ENCODE data around the gene WNK1. TPM values are rescaled to one million over a fixed set of nuclear protein-coding genes. Genes with fewer than 3 reads are reported as not detected.

The WNK1 gene
- polyA plus RNA-seq, 1 donor, result 56.4 TPM

GRCh38 chr12:910416-910815, 158.0 kb downstream of the WNK1 start:
- H3K4me1 ChIP-seq (ENCODE audit: control insufficient read depth, insufficient read depth, low read length), result no peaks in the 10 kb centered on the region
- WGBS (ENCODE audit: insufficient coverage, low lambda C conversion rate), result no CpG with 5 or more reads among the region's 4 CpGs
- no peak for DNase-seq
- H3K27ac ChIP-seq (ENCODE audit: low read length), result no peak overlapping the region
- no peaks in the 10 kb centered on the region for H3K27me3 ChIP-seq (ENCODE audit: control insufficient read depth, insufficient read depth, low read length)
- H3K36me3 ChIP-seq (ENCODE audit: control insufficient read depth, insufficient read depth, low read length), result peaks cover 84% of the 10 kb centered on the region
- H3K4me3 ChIP-seq (ENCODE audit: low read length), result no peak overlapping the region
- no peaks in the 10 kb centered on the region for H3K9me3 ChIP-seq (ENCODE audit: control insufficient read depth, low read depth, low read length)

GRCh38 chr12:911191-911826, 158.9 kb downstream of the WNK1 start:
- H3K36me3 ChIP-seq (ENCODE audit: control insufficient read depth, insufficient read depth, low read length), result peaks cover 84% of the 10 kb centered on the region
- DNase-seq, result no peak
- H3K4me3 ChIP-seq (ENCODE audit: low read length), result no peak overlapping the region
- no CpG with 5 or more reads among the region's 10 CpGs for WGBS (ENCODE audit: insufficient coverage, low lambda C conversion rate)
- no peaks in the 10 kb centered on the region for H3K9me3 ChIP-seq (ENCODE audit: control insufficient read depth, low read depth, low read length)
- H3K27ac ChIP-seq (ENCODE audit: low read length), result no peak overlapping the region
- no peaks in the 10 kb centered on the region for H3K27me3 ChIP-seq (ENCODE audit: control insufficient read depth, insufficient read depth, low read length)
- H3K4me1 ChIP-seq (ENCODE audit: control insufficient read depth, insufficient read depth, low read length), result no peaks in the 10 kb centered on the region

DNA sequence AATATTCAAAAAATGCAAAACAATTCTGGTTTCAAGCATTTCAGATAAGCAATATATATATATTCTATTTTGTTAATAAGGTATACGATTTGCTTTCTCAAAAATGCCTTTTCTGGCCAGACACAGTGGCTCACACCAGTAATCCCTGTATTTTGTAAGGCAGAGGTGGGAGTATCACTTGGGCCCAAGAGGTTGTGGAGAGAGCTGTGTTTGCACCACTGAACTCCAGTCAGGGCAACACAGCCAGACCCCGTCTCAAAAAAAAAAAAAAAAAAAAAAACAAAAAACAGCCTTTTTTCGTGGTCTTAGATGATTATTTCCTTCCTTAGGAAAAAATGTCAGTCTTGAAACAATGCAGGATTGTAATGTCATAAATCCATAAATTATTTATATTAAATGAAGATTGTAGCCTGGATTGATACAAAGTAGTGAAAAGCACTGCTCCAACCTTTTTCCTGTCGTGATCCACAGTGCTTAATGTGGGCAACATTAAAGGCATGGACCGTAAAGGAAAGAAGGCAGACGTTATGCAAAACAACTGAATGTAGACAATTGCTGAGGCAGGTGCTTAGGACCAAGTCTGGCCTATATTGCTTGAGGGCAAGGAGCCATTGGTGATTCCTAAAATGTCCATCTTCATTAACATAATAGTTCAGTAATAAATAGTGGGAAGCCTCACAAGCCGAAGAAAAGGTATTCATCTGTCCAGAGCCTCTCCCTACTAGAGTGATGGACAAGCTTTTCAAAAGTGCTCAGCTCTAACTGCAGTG, 160.3 kb downstream of the WNK1 start:
- Histone ChIP-seq H3K9me3 (ENCODE audit: control insufficient read depth, low read depth, low read length) (no peaks in the 10 kb centered on the region), H3K4me1 (ENCODE audit: control insufficient read depth, insufficient read depth, low read length) (no peaks in the 10 kb centered on the region), H3K27ac (ENCODE audit: low read length) (no peak overlapping the region), H3K27me3 (ENCODE audit: control insufficient read depth, insufficient read depth, low read length) (no peaks in the 10 kb centered on the region), H3K4me3 (ENCODE audit: low read length) (no peak overlapping the region), H3K36me3 (ENCODE audit: control insufficient read depth, insufficient read depth, low read length) (peaks cover 84% of the 10 kb centered on the region)
- no peak for DNase-seq
- WGBS (ENCODE audit: insufficient coverage, low lambda C conversion rate), result 100% methylated on average over 1 of the region's 7 CpGs

GRCh38 chr12:913919-914698, 161.7 kb downstream of the WNK1 start:
- no peak overlapping the region for H3K27ac ChIP-seq (ENCODE audit: low read length)
- H3K36me3 ChIP-seq (ENCODE audit: control insufficient read depth, insufficient read depth, low read length), result peaks cover 85% of the 10 kb centered on the region
- no peaks in the 10 kb centered on the region for H3K27me3 ChIP-seq (ENCODE audit: control insufficient read depth, insufficient read depth, low read length)
- no peak for DNase-seq
- no peak overlapping the region for H3K4me3 ChIP-seq (ENCODE audit: low read length)
- H3K4me1 ChIP-seq (ENCODE audit: control insufficient read depth, insufficient read depth, low read length), result no peaks in the 10 kb centered on the region
- no peaks in the 10 kb centered on the region for H3K9me3 ChIP-seq (ENCODE audit: control insufficient read depth, low read depth, low read length)
- no CpG with 5 or more reads among the region's 15 CpGs for WGBS (ENCODE audit: insufficient coverage, low lambda C conversion rate)

GRCh38 chr12:915090-915489, 162.7 kb downstream of the WNK1 start:
- no peak overlapping the region for H3K4me3 ChIP-seq (ENCODE audit: low read length)
- H3K27ac ChIP-seq (ENCODE audit: low read length), result no peak overlapping the region
- no peaks in the 10 kb centered on the region for H3K4me1 ChIP-seq (ENCODE audit: control insufficient read depth, insufficient read depth, low read length)
- H3K36me3 ChIP-seq (ENCODE audit: control insufficient read depth, insufficient read depth, low read length), result peaks cover 82% of the 10 kb centered on the region
- H3K27me3 ChIP-seq (ENCODE audit: control insufficient read depth, insufficient read depth, low read length), result no peaks in the 10 kb centered on the region
- H3K9me3 ChIP-seq (ENCODE audit: control insufficient read depth, low read depth, low read length), result no peaks in the 10 kb centered on the region
- no peak for DNase-seq
- no CpG with 5 or more reads among the region's 5 CpGs for WGBS (ENCODE audit: insufficient coverage, low lambda C conversion rate)

GRCh38 chr12:916240-916639, 163.9 kb downstream of the WNK1 start:
- no CpG with 5 or more reads among the region's 27 CpGs for WGBS (ENCODE audit: insufficient coverage, low lambda C conversion rate)
- Histone ChIP-seq H3K27me3 (ENCODE audit: control insufficient read depth, insufficient read depth, low read length) (no peaks in the 10 kb centered on the region), H3K27ac (ENCODE audit: low read length) (no peak overlapping the region), H3K36me3 (ENCODE audit: control insufficient read depth, insufficient read depth, low read length) (peaks cover 77% of the 10 kb centered on the region), H3K4me1 (ENCODE audit: control insufficient read depth, insufficient read depth, low read length) (no peaks in the 10 kb centered on the region), H3K4me3 (ENCODE audit: low read length) (no peak overlapping the region), H3K9me3 (ENCODE audit: control insufficient read depth, low read depth, low read length) (no peaks in the 10 kb centered on the region)
- no peak for DNase-seq

DNA sequence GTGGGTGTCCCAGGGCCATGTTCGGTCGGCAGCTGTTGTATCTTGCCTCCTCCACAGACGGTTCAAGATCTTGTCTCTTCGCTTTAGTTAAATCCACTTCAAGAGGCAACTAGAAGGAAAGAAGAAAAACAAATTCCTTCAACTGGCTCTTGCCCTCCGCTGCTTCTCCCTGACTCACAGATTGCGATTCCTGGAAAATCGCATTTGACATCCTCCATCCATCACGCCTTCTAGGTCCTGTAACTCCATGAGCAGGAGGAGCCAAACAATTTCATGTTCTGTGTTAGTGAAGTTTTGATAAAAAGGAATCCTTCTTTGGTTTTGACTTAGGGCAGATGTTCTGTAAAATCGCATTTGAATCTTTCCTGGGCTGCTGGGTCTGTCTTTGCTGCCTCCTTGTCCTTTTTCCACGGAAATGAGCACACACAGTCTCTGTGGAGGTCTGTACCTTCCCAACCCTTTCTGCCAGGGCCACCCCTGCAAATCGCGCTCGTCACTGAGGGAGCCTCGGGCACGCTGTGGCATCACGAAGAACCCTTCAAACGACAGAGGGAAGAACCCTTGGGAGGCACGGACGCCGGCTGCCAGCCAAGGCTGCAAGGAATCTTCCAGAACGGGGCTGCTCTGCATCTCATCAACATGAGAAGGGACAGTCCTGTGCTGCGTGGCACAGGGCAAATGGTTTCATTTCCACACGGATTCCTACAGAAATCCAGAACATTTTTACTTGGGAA, 164.5 kb downstream of the WNK1 start:
- no peaks in the 10 kb centered on the region for H3K4me1 ChIP-seq (ENCODE audit: control insufficient read depth, insufficient read depth, low read length)
- no peaks in the 10 kb centered on the region for H3K27me3 ChIP-seq (ENCODE audit: control insufficient read depth, insufficient read depth, low read length)
- H3K36me3 ChIP-seq (ENCODE audit: control insufficient read depth, insufficient read depth, low read length), result peaks cover 76% of the 10 kb centered on the region
- WGBS (ENCODE audit: insufficient coverage, low lambda C conversion rate), result 100% methylated on average over 1 of the region's 23 CpGs
- DNase-seq, result no peak
- no peak overlapping the region for H3K4me3 ChIP-seq (ENCODE audit: low read length)
- no peak overlapping the region for H3K27ac ChIP-seq (ENCODE audit: low read length)
- H3K9me3 ChIP-seq (ENCODE audit: control insufficient read depth, low read depth, low read length), result no peaks in the 10 kb centered on the region

DNA sequence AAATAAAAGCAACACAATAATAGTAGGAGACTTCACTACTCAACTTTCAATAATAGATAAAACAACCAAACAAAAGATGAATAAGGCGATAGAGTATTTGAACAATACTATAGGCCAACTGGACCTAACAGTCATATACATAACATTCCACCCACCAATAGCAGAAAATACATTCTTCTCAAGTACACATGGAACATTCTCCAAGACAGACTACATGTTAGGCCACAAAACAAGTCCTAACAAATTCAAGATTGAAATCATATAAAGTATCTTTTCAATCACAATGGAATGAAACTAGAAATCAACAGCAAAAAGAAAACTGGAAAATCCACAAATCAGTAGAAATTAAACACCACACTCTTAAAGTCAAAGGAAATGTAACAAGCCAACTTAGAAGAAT, 168.3 kb downstream of the WNK1 start:
- Histone ChIP-seq H3K4me1 (ENCODE audit: control insufficient read depth, insufficient read depth, low read length) (no peaks in the 10 kb centered on the region), H3K36me3 (ENCODE audit: control insufficient read depth, insufficient read depth, low read length) (peaks cover 52% of the 10 kb centered on the region), H3K27me3 (ENCODE audit: control insufficient read depth, insufficient read depth, low read length) (no peaks in the 10 kb centered on the region), H3K4me3 (ENCODE audit: low read length) (no peak overlapping the region), H3K27ac (ENCODE audit: low read length) (no peak overlapping the region), H3K9me3 (ENCODE audit: control insufficient read depth, low read depth, low read length) (no peaks in the 10 kb centered on the region)
- DNase-seq, result no peak
- WGBS (ENCODE audit: insufficient coverage, low lambda C conversion rate), result no CpG with 5 or more reads among the region's 1 CpG

DNA sequence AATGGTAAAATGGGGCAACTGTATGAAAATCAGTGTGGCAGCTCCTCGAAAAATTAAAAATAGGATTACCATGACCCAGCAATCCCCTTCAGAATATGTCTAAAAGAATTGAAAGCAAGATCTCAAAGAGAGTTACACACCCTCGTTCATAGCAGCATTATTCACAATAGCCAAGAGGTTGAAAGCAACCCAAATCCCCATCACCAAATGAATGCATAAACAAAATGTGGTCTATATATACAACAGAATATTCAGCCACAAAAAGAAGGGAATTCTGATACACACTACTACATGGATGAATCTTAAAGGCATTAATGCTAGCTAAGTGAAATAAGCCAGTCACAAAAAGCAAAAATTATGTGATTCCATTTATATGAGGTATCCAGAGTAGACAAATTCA, 169.9 kb downstream of the WNK1 start:
- Histone ChIP-seq H3K36me3 (ENCODE audit: control insufficient read depth, insufficient read depth, low read length) (peaks cover 50% of the 10 kb centered on the region), H3K4me1 (ENCODE audit: control insufficient read depth, insufficient read depth, low read length) (no peaks in the 10 kb centered on the region), H3K9me3 (ENCODE audit: control insufficient read depth, low read depth, low read length) (no peaks in the 10 kb centered on the region), H3K4me3 (ENCODE audit: low read length) (no peak overlapping the region), H3K27ac (ENCODE audit: low read length) (no peak overlapping the region), H3K27me3 (ENCODE audit: control insufficient read depth, insufficient read depth, low read length) (no peaks in the 10 kb centered on the region)
- WGBS (ENCODE audit: insufficient coverage, low lambda C conversion rate), result no CpG with 5 or more reads among the region's 2 CpGs
- no peak for DNase-seq

- no CpG with 5 or more reads among the region's 12 CpGs for WGBS (ENCODE audit: insufficient coverage, low lambda C conversion rate)
- peaks cover 57% of the 10 kb centered on the region for H3K36me3 ChIP-seq (ENCODE audit: control insufficient read depth, insufficient read depth, low read length)
- no peaks in the 10 kb centered on the region for H3K4me1 ChIP-seq (ENCODE audit: control insufficient read depth, insufficient read depth, low read length)
- H3K9me3 ChIP-seq (ENCODE audit: control insufficient read depth, low read depth, low read length), result no peaks in the 10 kb centered on the region
- no peaks in the 10 kb centered on the region for H3K27me3 ChIP-seq (ENCODE audit: control insufficient read depth, insufficient read depth, low read length)
- no peak for DNase-seq
- no peak overlapping the region for H3K27ac ChIP-seq (ENCODE audit: low read length)
- no peak overlapping the region for H3K4me3 ChIP-seq (ENCODE audit: low read length)
These were observed 174.3 kb downstream of the WNK1 start for GRCh38 chr12:926641-927040.

Measured in large intestine (tissue), 3 donors.